Karpas-422 (cell line): ENCODE data around the gene JAG2. TPM values are rescaled to one million over a fixed set of nuclear protein-coding genes. Genes with fewer than 3 reads are reported as not detected.

Experiments
- DNase-seq: peaks from one replicate; pipeline ENCODE4 v3.0.0-alpha.2; 2015
- H2AFZ ChIP-seq: fragments of 200-600 bp; sonication (generic); 2 replicates; pipeline ENCODE4 v1.6.1; 2014; ENCODE audit warnings: antibody characterized with exemption, low read length, mixed read lengths
- H3K27ac ChIP-seq: fragments of 200-600 bp; sonication (generic); 2 replicates; pipeline ENCODE4 v1.5.1; 2014; ENCODE audit warnings: mild to moderate bottlenecking, low read length, moderate library complexity
- H3K27me3 ChIP-seq: fragments of 200-600 bp; sonication (generic); 2 replicates; pipeline ENCODE4 v1.6.1; 2014; ENCODE audit warnings: low read length, mixed read lengths
- H3K36me3 ChIP-seq: fragments of 200-600 bp; sonication (generic); 2 replicates; pipeline ENCODE4 v1.6.1; 2014; ENCODE audit warnings: low read length, mixed read lengths; ENCODE audit not compliant: insufficient read depth
- H3K4me1 ChIP-seq: fragments of 200-600 bp; sonication (generic); 2 replicates; pipeline ENCODE4 v1.6.1; 2014; ENCODE audit warnings: mild to moderate bottlenecking, low read length, mixed read lengths
- H3K4me2 ChIP-seq: fragments of 200-600 bp; sonication (generic); 2 replicates; pipeline ENCODE4 v1.6.1; 2014; ENCODE audit warnings: low read length, low read depth, mild to moderate bottlenecking; ENCODE audit not compliant: poor library complexity, severe bottlenecking
- H3K4me3 ChIP-seq: fragments of 200-600 bp; sonication (generic); 2 replicates; pipeline ENCODE4 v1.5.1; 2014; ENCODE audit warnings: mild to moderate bottlenecking, antibody characterized with exemption, low read length, mixed read lengths
- H3K79me2 ChIP-seq: fragments of 200-600 bp; sonication (generic); 2 replicates; pipeline ENCODE4 v1.6.1; 2014; ENCODE audit warnings: mild to moderate bottlenecking, low read length, mixed read lengths
- H3K9ac ChIP-seq: fragments of 200-600 bp; sonication (generic); 2 replicates; pipeline ENCODE4 v1.6.0; 2014; ENCODE audit warnings: low read length
- H3K9me2 ChIP-seq: fragments of 200-600 bp; sonication (generic), shearing (Covaris generic); replicated peaks from 2 replicates; pipeline ENCODE4 v1.6.0; 2014; ENCODE audit warnings: mild to moderate bottlenecking, low read length, moderate library complexity; ENCODE audit not compliant: insufficient read depth
- H3K9me3 ChIP-seq: fragments of 300-700, 200-600 bp; sonication (generic); 2 replicates; pipeline ENCODE4 v1.6.1; 2014; ENCODE audit warnings: low read length, mixed read lengths
- H4K20me1 ChIP-seq: fragments of 200-600 bp; sonication (generic); 2 replicates; pipeline ENCODE4 v1.6.1; 2014; ENCODE audit warnings: mild to moderate bottlenecking, antibody characterized with exemption, low read length, low read depth; ENCODE audit not compliant: insufficient read depth
- total RNA-seq: library from RNA; depleted of rRNA; stranded (reverse); fragments of >200 nt; shearing (Covaris generic); gene quantifications from 2 replicates; pipeline ENCODE4 v1.2.3, GENCODE V29; 2014; ENCODE audit warnings: low replicate concordance

JAG2 gene
- total RNA-seq, 1 experiment from 2014 or later: not detected

GRCh38 chr14:105155681-105156413 lies 12.7 kb downstream of the JAG2 start:
- H3K4me2 ChIP-seq: no peak overlapping the region
- H3K79me2 ChIP-seq: no peaks in the 10 kb centered on the region
- no peaks in the 10 kb centered on the region for H3K27me3 ChIP-seq
- no peak overlapping the region for H2AFZ ChIP-seq
- no peak for DNase-seq
- H3K36me3 ChIP-seq: no peaks in the 10 kb centered on the region
- no peaks in the 10 kb centered on the region for H3K4me1 ChIP-seq
- H4K20me1 ChIP-seq: no peaks in the 10 kb centered on the region; the same call in 1 of the 2 replicates
- H3K9me3 ChIP-seq: no peaks in the 10 kb centered on the region
- H3K9me2 ChIP-seq: no peaks in the 10 kb centered on the region
- no peak overlapping the region for H3K27ac ChIP-seq
- H3K4me3 ChIP-seq: no peak overlapping the region
- H3K9ac ChIP-seq: no peak overlapping the region

- Histone ChIP-seq H3K4me1 (no peaks in the 10 kb centered on the region), H2AFZ (no peak overlapping the region), H3K9me2 (no peaks in the 10 kb centered on the region), H3K4me2 (no peak overlapping the region), H4K20me1 (no peaks in the 10 kb centered on the region; the same call in 1 of the 2 replicates), H3K4me3 (no peak overlapping the region), H3K9ac (no peak overlapping the region), H3K36me3 (no peaks in the 10 kb centered on the region), H3K9me3 (no peaks in the 10 kb centered on the region), H3K27ac (no peak overlapping the region), H3K79me2 (no peaks in the 10 kb centered on the region), H3K27me3 (no peaks in the 10 kb centered on the region)
- no peak for DNase-seq
These were observed 13.4 kb downstream of the JAG2 start for GRCh38 chr14:105155071-105155651.

GRCh38 chr14:105154476-105154871 lies 14.1 kb downstream of the JAG2 start:
- Histone ChIP-seq H3K9ac (no peak overlapping the region), H3K79me2 (no peaks in the 10 kb centered on the region), H3K27me3 (no peaks in the 10 kb centered on the region), H3K27ac (no peak overlapping the region), H4K20me1 (no peaks in the 10 kb centered on the region; the same call in 1 of the 2 replicates), H3K9me3 (no peaks in the 10 kb centered on the region), H3K4me1 (no peaks in the 10 kb centered on the region), H3K4me3 (no peak overlapping the region), H3K36me3 (no peaks in the 10 kb centered on the region), H2AFZ (no peak overlapping the region), H3K4me2 (no peak overlapping the region), H3K9me2 (no peaks in the 10 kb centered on the region)
- no peak for DNase-seq

- no peak overlapping the region for H3K4me3 ChIP-seq
- H3K27ac ChIP-seq: no peak overlapping the region
- H3K9ac ChIP-seq: no peak overlapping the region
- no peak overlapping the region for H2AFZ ChIP-seq
- no peak for DNase-seq
- no peaks in the 10 kb centered on the region for H3K36me3 ChIP-seq
- no peak overlapping the region for H3K4me2 ChIP-seq
- H3K79me2 ChIP-seq: no peaks in the 10 kb centered on the region
- no peaks in the 10 kb centered on the region for H3K9me3 ChIP-seq
- no peaks in the 10 kb centered on the region for H3K4me1 ChIP-seq
- no peaks in the 10 kb centered on the region for H3K9me2 ChIP-seq
- H4K20me1 ChIP-seq: no peaks in the 10 kb centered on the region; the same call in 1 of the 2 replicates
- H3K27me3 ChIP-seq: no peaks in the 10 kb centered on the region
These were observed 14.7 kb downstream of the JAG2 start for GRCh38 chr14:105153739-105154475.

- no peak for DNase-seq
- H2AFZ ChIP-seq: no peak overlapping the region
- no peak overlapping the region for H3K9ac ChIP-seq
- no peaks in the 10 kb centered on the region for H3K4me1 ChIP-seq
- H3K27me3 ChIP-seq: no peaks in the 10 kb centered on the region
- no peaks in the 10 kb centered on the region for H3K9me2 ChIP-seq
- H3K4me3 ChIP-seq: no peak overlapping the region
- H3K4me2 ChIP-seq: no peak overlapping the region
- no peaks in the 10 kb centered on the region; the same call in 1 of the 2 replicates for H4K20me1 ChIP-seq
- H3K36me3 ChIP-seq: no peaks in the 10 kb centered on the region
- H3K79me2 ChIP-seq: no peaks in the 10 kb centered on the region
- H3K9me3 ChIP-seq: no peaks in the 10 kb centered on the region
- no peak overlapping the region for H3K27ac ChIP-seq
These were observed 15.2 kb downstream of the JAG2 start for GRCh38 chr14:105153331-105153731.

GRCh38 chr14:105152794-105153241 lies 15.8 kb downstream of the JAG2 start:
- H3K79me2 ChIP-seq: no peaks in the 10 kb centered on the region
- no peaks in the 10 kb centered on the region for H3K27me3 ChIP-seq
- H2AFZ ChIP-seq: no peak overlapping the region
- no peak overlapping the region for H3K9ac ChIP-seq
- H4K20me1 ChIP-seq: no peaks in the 10 kb centered on the region; the same call in 1 of the 2 replicates
- H3K9me3 ChIP-seq: no peaks in the 10 kb centered on the region
- H3K4me3 ChIP-seq: no peak overlapping the region
- H3K36me3 ChIP-seq: no peaks in the 10 kb centered on the region
- no peak overlapping the region for H3K4me2 ChIP-seq
- DNase-seq: no peak
- H3K4me1 ChIP-seq: no peaks in the 10 kb centered on the region
- H3K27ac ChIP-seq: no peak overlapping the region
- H3K9me2 ChIP-seq: no peaks in the 10 kb centered on the region

- no peaks in the 10 kb centered on the region for H3K79me2 ChIP-seq
- no peak overlapping the region for H2AFZ ChIP-seq
- H3K4me2 ChIP-seq: no peak overlapping the region
- no peaks in the 10 kb centered on the region for H3K9me2 ChIP-seq
- no peaks in the 10 kb centered on the region; the same call in 1 of the 2 replicates for H4K20me1 ChIP-seq
- H3K4me1 ChIP-seq: no peaks in the 10 kb centered on the region
- H3K4me3 ChIP-seq: no peak overlapping the region
- H3K27ac ChIP-seq: no peak overlapping the region
- no peaks in the 10 kb centered on the region for H3K9me3 ChIP-seq
- no peaks in the 10 kb centered on the region for H3K36me3 ChIP-seq
- DNase-seq: no peak
- H3K9ac ChIP-seq: no peak overlapping the region
- H3K27me3 ChIP-seq: no peaks in the 10 kb centered on the region
These were observed 16.5 kb downstream of the JAG2 start for GRCh38 chr14:105151838-105152793.
